Stimulated activated CD8-positive, alpha-beta memory T cell treated with anti-CD3 and anti-CD28 coated beads, Interleukin-4, amount 100 ng/mL, for 48 hours (primary cell): ENCODE data around the gene CTIF.

Experiments used
- DNase-seq: peaks from one replicate; pipeline ENCODE4 v3.0.0-alpha.2; 2020

The CTIF gene

DNA sequence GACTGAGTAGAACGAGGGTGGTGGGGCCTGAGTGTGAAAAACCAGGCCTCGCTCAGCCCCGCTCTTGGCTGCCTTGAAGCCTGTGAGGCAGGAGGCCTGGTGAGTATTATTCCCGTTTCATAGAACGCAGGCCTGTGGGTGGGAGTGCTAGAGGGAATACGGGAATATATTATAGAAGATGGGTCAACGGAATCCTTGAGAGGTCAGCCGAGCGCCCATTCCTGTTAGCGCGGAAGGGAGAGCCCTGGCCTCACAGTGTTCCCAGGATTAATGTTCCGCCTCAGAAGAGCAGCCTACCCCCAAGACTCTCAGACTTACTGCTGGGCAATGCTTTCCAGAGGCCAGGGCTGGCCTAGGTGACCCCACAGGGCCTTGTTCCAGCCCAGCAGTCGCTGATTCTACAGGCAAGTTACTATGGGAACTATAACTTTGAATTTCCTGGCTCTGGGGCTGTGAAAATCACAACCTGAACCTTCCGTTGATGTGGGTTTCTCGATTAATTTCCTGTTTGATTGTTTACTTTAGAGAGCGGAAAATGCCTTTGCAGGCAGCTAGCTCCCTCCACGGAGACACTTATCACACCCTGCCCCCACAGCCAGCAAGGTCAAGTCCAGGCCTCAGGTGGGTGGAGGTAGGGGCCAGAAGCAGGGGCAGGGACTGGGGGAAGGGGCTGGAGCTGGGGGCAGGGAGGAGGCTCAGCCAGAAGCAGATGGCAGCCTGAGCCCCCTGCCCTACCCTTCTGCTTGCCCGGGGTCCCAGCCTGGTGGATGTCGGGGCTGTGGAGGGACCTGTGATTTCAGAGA is 303.6 kb downstream of the CTIF start:
- peak; percentile 48 for DNase-seq

DNA sequence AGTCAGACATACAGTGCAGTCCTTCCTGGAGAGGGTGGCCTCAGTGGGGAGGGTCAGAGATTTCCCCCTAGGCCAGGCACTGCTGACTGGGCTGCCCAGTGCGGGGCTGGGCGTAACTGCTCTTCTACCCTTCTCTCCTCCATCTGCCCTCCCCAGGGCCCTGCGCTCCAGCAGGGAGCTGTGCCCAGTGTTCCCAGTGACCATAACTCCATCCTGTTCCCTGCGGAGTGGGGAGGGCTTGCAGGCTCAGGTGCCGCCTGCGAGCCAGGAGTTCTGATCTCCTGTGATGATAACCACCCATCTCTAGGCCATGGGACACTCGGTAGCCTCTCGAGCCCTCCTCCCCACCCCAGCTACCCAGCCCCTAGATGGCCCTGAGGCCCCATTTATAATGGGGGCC is 304.3 kb downstream of the CTIF start:
- DNase-seq, result no peak

DNA sequence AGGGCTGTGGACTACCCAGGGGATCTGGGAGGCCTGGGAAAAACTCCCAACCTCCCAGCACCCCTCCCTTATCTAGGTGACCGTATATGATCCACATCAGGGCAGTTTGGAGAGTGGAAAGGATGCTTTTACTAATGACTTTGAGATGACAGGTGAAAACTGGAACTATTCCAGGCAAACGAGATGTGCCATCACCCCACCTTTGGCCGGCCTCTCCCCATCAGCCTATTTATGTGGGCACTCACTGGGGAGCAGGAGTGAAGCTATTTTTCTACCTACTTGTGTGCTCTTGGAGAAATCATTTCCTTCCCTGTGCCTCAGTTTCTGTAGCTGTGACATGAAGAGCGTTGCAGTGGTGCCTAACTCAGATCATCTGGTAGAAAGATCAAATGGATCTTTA is 304.8 kb downstream of the CTIF start:
- DNase-seq, result no peak

DNA sequence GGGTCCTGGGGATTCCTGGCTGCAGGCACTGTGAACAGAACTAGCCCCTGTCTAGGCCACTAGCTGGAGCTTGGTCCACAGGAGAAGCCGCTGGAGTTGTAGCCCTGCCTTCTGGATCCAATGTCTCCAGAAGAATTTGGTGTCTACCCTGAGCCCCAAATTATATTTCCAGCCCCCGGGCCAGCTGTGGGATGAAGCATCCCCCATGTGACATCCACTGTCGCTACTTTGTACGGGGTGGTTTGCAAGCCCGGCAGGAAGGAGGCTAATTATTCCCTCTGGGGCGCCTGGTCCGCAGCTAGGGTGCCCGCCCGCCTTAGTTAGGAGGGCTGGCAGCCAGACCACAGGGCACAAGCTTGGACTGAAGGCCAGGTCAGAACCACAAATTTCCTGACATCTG is 305.4 kb downstream of the CTIF start:
- DNase-seq, result no peak

DNA sequence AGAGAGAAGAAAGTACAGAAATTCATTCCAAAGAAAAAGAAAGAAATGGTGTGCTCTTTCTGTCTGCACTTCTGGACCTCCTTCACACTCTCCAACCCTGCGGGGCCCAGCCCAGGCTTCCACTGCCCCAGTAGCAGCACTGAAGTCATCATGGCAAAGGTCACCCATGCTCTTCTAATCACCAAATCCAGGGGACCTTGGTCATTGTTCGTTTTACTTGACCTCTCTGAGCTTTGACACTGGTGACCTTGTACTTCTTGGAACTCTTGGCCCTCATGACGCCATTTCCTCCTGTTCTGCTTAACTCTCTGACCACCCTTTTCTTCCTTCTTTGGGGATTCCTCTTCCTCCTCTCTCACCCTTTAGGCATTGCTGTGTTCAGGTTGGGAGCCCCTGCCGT is 306.3 kb downstream of the CTIF start:
- no peak for DNase-seq

DNA sequence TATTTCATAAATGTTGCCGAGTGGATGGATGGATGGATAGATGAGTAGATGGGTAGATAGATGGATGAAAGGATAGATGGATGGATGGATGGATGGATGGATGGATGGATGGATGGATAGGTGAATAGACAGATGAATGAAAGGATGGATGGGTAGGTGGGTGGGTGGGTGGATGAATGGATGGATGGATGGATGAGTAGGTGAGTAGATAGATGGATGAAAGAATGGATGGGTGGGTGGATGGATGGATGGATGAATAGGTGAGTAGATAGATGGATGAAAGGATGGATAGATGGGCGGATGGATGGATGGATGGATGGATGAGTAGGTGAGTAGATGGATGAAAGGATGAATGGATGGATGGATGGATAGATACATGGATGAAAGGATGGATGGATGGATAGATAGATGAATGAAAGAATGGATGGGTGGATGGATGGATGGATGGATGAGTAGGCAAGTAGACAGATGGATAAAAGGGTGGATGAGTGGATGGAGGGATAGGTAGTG is 307.6 kb downstream of the CTIF start:
- no peak for DNase-seq

DNA sequence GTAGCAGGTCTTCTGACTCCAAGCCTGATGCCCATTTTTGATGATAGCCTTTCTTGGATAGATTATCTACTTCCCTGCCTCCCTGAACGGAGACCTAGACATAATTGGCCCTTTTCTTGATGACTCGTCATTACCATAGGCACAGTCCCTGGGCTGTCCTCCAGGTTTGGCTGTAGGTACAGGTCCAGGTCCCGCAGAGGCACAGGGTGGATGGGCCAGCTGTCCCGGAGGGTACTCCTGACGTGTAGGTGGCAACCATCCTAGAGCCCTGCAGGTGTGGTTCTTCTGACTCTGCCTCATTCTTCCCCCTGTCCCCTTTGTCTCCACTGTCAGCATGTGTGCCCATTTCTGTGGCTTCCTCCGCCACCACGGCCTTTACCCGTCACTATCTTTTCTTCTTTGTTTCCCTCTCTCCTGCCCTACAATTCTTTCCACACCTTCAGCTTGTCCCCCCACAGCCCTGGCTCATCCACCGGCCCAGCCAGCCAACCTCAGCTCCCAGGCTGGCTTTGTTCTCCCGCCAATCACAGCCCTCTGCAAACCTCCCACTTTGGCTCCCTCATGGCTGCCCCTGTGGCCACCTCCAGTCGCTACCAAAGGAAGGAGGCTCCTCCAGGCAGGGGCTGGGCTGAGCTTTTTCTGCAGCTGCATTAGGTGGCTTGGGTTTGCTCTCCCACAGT is 309.1 kb downstream of the CTIF start:
- no peak for DNase-seq

DNA sequence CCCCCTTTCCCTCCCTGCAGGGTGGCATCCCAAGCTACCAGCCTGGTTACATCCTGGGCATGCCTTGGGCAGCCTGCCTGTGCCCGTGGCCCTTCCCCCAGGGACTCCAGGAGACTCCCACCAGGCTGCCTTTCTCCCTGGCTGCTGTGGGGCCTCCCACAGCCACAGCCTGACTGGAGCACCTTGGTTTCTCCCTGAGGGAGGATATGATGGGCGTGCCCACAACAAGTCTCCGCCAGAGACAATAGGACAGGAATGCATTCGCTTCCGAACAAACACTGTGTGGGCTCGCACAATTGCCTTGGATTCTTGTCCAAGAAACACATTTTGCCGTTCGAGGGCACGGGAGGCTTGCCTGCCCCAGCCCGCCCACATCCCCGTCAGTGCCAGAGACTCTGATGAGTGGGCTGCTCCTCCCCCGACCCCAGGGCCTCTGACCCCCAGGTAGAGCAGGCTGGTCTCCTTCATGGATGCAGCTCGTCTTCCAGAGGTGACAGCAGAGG is 309.9 kb downstream of the CTIF start:
- no peak for DNase-seq

DNA sequence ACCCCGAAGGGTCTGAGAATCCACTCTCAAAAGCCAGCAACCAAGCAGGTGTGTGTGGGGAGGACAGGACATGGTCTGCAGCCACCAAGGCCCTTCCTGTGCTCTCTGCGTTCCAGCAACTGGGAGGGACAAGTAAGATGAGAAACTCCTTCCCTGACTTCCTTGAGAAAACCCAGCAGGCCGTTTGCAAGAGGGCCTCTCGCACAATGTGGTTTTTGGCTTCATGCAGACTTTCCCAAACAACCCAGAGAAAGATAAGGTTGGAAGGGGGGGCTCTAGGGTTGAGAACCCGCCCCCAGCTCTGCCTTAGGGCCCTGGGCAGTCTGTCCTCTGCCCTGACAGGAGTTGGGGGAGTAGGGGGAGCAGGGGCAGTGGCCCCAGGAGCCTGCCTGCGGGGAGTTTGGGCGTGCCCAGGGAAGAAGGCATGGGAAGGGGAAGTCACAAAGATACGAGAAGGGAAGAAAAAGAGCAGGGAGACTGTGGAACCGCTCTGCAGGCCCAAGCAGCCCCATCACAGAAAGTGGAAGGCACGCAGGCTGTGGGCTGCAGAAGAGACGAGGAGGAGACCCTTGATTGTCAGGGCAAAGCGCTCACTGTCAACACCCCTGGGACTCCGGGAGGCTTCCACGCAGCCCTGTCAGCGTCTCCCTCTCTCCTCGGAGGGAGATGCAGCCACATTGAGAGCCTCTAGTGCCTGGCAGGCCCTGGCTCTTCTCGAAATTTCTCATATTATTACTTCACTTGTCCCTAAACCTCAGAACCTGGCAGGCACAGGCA is 312.2 kb downstream of the CTIF start:
- no peak for DNase-seq

DNA sequence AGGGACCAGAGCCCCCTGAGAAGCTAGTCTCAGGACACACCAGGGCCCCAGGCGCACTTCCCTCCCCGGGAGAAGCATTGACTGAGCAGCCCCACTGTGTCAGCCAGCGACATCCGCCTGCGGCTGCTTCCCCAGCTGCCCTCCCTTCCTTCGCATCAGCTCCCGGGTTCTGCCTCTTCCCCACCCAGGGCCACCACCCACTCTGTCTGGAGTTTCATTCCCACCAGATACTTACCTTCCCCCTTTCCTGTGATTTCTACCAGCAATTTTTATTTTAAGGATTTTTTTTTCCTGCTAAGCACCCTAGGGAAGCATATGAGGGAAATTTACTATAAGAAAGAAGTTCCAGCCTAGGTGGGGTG is 312.7 kb downstream of the CTIF start:
- no peak for DNase-seq

DNA sequence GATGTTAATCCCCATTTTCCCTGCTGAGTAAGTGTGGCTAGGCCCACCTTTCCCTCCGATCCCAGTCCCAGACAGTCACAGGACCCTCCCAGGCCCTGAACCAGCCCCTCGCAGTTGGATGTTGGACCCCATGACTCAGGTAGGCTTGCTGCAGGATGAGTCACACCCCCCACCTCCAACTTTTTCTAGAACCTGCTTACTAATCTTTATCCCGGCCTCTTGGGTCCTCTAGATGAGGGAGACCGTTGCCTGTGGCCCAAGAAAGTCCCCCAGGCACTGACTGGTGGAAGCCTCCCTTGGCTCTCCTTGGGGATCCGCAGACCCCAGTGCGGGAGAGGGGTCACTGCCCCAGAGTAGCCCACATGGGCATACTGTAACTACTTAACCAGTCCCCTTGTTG is 313.5 kb downstream of the CTIF start:
- no peak for DNase-seq

DNA sequence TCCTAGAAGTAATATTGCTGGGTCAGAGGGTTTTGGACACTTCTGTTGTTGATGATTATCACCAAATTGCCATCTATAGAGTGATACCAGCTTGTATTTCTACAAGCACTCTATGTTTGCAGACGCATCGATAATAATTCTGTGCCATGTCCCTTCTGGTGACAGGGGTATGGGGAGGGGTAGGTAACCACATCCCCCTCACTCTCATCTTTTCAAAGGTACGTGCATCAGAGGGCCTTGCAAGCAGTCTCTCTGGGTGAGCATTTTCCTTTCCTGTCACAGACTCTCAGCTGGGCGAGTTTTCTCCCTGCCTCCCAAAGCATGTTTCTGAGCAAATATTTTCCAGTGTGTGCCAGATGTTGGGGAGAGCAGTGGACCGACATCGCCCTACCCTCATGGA is 314.0 kb downstream of the CTIF start:
- DNase-seq, result no peak

DNA sequence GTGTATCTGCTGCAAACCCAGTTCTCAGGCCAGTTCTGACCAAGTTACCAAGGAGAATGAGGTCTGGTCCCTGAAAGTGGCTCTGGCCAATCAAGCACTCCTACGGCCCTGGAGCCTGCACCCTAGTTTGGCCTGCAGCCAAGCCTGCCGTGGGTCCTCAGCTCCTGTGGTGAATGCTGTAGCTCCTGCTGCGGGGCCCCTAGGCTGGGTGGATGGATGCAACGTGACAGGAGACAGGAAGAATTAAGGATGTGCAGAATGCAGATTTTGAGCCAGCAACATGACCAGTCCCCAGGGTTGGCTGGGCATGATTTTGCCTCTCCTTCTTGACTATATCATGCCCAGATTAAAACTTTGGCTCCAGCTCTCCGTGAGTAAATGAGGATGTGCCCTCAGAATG is 314.8 kb downstream of the CTIF start:
- no peak for DNase-seq

DNA sequence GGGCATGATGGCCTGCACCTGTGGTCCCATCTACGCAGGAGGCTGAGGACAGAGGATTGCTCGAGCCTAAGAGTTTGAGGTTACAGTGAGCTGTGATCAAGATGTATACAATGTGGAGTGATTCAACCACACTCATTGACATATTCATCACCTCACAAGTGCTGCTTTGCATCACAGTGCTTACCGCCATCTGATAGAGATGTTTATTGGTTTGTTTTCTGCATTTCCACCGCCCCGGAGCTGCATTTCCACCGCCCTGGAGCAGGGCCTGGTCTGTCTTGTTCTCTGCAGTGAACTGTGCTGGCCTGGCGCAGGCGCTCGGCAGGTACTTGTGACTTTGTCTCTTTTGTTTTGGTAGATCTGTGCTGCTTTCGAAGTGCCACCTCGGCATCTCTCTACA is 315.9 kb downstream of the CTIF start:
- no peak for DNase-seq

DNA sequence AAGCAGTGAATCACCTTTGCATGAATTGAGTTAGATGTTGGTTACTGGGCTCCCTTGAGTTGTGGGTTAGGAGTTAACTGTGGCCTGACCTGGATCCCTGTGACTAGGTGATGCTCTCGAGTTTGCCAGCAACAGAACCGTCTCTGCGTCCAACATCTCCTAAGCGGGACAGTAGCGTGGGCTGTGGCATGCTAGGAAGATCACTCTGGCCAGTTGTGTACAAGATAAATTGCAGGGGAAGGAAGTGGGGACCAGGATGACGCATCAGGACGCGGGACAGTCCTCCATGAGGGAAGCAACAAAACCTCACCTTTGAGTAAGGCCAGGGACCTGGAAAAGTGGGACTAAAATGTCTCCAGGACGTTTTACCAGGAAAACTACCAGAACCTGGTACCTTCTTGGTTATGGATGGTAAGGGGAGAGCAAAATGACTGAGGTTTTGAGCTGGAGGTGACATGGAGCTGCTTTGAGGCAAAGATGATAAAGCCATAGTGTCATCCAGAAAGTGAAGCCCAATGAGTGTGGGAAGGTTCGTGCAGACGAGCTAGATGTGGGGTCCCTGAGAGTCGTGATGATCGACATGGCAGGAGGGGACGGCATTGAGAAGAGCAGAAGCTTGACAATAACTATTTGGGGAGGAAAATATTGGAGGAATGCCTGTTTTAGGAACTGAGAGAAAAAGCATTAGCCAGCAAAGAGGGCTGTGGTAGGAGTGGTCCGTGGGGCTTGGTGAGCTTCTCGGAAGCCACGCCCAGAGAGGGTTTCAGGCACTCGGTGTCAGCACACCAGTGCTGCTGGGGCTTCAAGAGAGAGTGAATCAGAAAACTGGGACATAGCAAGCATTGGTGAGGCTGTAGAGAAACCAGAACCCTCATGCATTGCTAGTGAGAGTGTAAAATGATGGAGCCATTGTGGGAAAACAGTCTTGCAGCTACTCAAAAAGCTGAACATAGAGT is 316.9 kb downstream of the CTIF start:
- no peak for DNase-seq

DNA sequence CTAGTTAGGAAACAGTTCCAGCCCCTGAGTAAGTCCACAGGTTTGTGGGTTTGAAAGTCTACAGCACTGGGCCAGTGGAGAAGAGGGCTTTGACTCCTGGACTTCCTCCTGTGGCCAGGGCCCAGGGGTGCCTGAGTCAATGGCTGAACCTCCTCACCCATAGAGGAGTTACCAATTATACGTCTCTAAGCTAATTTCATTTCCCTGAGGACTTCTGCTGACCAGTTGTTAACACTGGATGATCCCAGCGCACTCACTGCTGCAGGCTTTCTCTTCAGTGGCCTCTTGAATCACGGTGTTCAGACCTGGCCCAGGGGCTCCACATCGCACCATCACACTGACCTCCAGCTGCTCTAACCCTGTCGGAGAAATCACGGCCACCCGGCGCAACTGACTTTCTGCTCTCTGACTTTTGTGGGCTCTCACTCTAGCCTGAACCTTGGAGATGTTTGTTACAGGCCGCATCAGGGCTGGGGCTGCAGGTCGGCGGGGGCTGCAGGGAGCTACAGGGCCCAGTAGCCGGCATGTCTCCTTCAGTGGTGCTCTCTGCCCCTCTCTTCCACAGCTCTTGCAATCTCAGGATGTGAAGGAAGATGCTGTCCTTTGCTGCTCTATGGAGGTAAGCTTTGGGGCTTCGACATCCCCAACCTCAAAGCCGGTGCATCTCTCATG is 318.3 kb downstream of the CTIF start:
- DNase-seq, result no peak

DNA sequence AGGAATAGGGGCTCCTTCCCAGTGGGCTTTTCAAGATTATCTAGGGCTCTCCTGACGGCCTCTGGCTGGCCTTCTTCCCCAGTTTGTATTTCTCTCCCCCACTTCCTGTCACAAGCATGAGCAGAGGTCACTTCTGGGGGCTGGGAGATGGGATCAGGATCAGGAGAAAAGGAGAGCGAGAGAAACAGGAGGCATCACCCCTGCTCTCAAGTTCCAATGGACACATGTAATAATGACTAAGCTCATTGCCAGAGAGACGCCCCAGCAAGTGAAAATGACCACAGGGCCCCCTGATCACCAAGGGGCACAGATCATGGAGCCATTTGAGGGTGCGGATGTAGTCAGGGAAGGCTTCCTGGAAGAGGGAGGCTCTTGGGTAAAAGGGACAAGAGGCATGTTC is 319.8 kb downstream of the CTIF start:
- DNase-seq, result no peak

DNA sequence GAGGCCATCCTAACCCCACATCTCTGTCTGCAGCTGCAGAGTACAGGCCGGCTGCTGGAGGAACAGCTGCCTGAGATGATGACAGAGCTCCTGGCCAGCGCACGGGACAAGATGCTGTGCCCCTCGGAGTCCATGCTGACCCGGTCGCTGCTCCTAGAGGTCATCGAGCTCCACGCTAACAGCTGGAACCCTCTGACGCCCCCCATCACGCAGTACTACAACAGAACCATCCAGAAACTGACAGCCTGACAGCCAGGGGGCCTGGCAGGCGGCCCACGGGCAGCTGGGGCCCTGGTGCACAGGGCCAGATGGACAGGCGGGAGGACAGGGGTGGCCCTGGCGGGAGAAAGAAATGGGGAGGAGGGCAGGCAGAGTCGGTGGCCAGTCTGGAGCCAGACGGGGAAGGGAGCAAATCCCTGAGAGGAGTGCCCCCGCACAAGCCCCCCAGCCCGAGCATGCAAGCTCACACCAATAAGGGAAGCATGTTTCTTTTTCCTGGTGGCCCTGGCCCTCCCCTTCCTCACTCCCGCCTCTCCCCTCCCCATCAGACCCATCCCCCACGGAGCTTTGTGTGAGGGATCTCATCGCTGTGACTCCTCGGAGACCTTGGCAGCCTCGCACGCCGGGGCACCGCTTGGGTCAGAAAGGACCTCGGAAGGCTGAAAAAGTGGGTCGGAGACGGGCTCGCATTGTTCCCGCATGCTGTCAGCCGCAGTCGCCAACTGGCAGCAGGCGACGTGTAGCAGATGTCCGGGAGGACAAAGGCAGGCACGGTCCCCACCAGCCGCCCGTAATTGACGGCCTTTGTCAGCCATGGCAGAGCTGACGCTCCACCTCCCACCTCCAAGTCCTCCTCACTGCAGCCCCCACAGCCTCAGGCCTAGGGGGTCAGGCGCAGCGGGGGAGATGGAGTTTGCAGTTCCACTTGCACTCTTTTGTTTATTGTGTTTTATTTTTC is 320.8 kb downstream of the CTIF start:
- DNase-seq, result no peak

DNA sequence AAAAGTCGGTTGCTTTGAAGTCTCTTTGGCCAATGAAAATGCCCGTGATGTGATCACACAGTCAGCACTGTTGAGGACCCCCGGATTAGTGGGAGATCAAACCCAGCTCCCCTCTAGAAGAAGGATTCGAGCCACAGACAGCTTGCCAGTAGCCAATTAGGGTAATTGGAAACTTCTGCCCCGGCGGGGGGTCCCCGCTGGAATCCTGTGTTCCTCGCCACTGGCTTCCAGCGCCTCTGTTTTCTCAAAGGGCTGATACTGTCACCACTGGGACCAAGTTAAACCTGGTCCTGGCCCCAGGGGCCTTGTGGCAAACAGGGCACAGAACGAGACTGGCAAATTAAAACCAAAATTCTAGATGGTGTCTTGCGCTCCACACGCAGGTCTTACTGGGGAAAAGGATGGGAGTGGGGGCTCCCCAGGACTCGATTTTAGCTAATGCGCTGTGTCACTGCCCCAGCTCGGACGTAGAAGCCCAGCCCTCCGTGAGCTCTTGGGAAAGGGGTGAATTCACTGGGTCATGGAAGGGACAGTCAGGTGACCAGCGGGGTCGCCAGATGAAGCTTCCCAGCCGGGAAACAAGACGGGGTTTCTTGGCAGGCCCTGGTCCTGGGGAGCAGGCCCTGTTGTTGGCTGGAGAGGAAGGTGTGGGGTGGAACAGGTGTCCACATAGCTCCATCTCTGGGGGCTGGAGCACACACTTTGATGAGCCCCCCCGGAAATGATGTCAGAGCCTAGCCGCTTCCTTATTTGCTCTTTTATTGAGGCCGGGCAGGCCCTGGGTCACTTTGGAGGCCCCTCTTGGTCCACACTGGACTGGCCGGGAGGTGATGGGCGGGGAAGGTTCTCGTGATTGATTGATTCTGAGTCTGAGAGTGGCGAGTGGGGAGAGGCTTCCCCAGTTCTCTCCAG is 321.7 kb downstream of the CTIF start:
- DNase-seq, result no peak
